GM23338 (cell line): ENCODE data around the gene ZFP28. TPM values are rescaled to one million over a fixed set of nuclear protein-coding genes. Genes with fewer than 3 reads are reported as not detected.

Experiments used
- ATAC-seq: fragments of 200-7000 bp; cut with Tn5 transposase; 3 replicates; pipeline ENCODE4 v1.9.1; 2020
- DNase-seq: peaks from one replicate; pipeline ENCODE4 v3.0.0-alpha.2; 2015; ENCODE audit warnings: low spot score
- H2AFZ ChIP-seq: fragments of 200-600 bp; sonication (generic); 2 replicates; pipeline ENCODE4 v1.8.0; 2016; ENCODE audit warnings: antibody characterized with exemption, mild to moderate bottlenecking, moderate library complexity
- H3F3A ChIP-seq: fragments of 200-600 bp; sonication (generic); replicated peaks from 2 replicates; pipeline ENCODE4 v1.8.0; 2017; ENCODE audit warnings: antibody characterized with exemption, mixed run types, low read depth
- H3K27ac ChIP-seq: fragments of 200-600 bp; sonication (generic); 2 replicates; pipeline ENCODE4 v1.6.1; 2016; ENCODE audit warnings: low read depth
- H3K27me3 ChIP-seq: fragments of 200-600 bp; sonication (generic); 2 replicates; pipeline ENCODE4 v1.8.0; 2016; ENCODE audit warnings: mild to moderate bottlenecking, mixed run types, moderate library complexity; ENCODE audit not compliant: insufficient read depth
- H3K36me3 ChIP-seq: fragments of 200-600 bp; sonication (generic); 2 replicates; pipeline ENCODE4 v1.8.0; 2016; ENCODE audit warnings: mild to moderate bottlenecking; ENCODE audit not compliant: insufficient read depth
- H3K4me1 ChIP-seq: fragments of 200-600 bp; sonication (generic); 2 replicates; pipeline ENCODE4 v1.8.0; 2016; ENCODE audit warnings: mild to moderate bottlenecking, moderate library complexity; ENCODE audit not compliant: insufficient read depth
- H3K4me2 ChIP-seq: fragments of 200-600 bp; sonication (generic); 2 replicates; pipeline ENCODE4 v1.7.1; 2017; ENCODE audit warnings: mixed run types
- H3K4me3 ChIP-seq: fragments of 200-600 bp; sonication (generic); 2 replicates; pipeline ENCODE4 v1.6.1; 2016; ENCODE audit warnings: mixed run types
- H3K79me2 ChIP-seq: fragments of 200-600 bp; sonication (generic); replicated peaks from 2 replicates; pipeline ENCODE4 v1.8.0; 2017; ENCODE audit warnings: mild to moderate bottlenecking; ENCODE audit not compliant: insufficient read depth
- H3K9me2 ChIP-seq: fragments of 200-600 bp; sonication (generic); 2 replicates; pipeline ENCODE4 v1.8.0; 2017; ENCODE audit not compliant: insufficient read depth
- H4K20me1 ChIP-seq: fragments of 200-600 bp; sonication (generic); replicated peaks from 2 replicates; pipeline ENCODE4 v1.8.0; 2017; ENCODE audit warnings: mild to moderate bottlenecking; ENCODE audit not compliant: insufficient read depth
- H3K27ac Mint-ChIP-seq: 2 replicates; pipeline ENCODE4 v1.8.0; 2020; ENCODE audit warnings: inconsistent platforms, mild to moderate bottlenecking, moderate library complexity, mixed read lengths
- H3K27me3 Mint-ChIP-seq: 3 replicates; pipeline ENCODE4 v1.8.0; 2022; ENCODE audit warnings: low read depth, mild to moderate bottlenecking, moderate library complexity, mixed read lengths, inconsistent platforms; ENCODE audit not compliant: insufficient read depth, poor library complexity
- H3K36me3 Mint-ChIP-seq: 3 replicates; pipeline ENCODE4 v1.8.0; 2021; ENCODE audit warnings: low read depth, mild to moderate bottlenecking, inconsistent platforms, moderate library complexity, mixed read lengths
- H3K4me1 Mint-ChIP-seq: 3 replicates; pipeline ENCODE4 v1.8.0; 2020; ENCODE audit warnings: mild to moderate bottlenecking, inconsistent platforms, mixed read lengths
- H3K4me3 Mint-ChIP-seq: 3 replicates; pipeline ENCODE4 v1.8.0; 2021; ENCODE audit warnings: moderate library complexity, mild to moderate bottlenecking, inconsistent platforms, mixed read lengths
- H3K9me3 Mint-ChIP-seq: 3 replicates; pipeline ENCODE4 v1.8.0; 2020; ENCODE audit warnings: moderate library complexity, mild to moderate bottlenecking, inconsistent platforms, mixed read lengths
- CREB1 ChIP-seq: fragments of 250-450 bp; sonication (Bioruptor Pico); IDR thresholded peaks from 2 replicates; pipeline ENCODE4 v1.5.0; 2020; ENCODE audit warnings: low read depth, mild to moderate bottlenecking, moderate library complexity
- CTCF ChIP-seq, 2 experiments: fragments of 200-600 bp in 1 of 2; sonication (generic) in 1 of 2; conservative IDR thresholded peaks; 2 replicates each; pipeline versions ENCODE4 v1.5.1 to v1.6.1; 2016 to 2017; ENCODE audit warnings: antibody characterized with exemption in 2 of 2, low read depth in 2 of 2, mild to moderate bottlenecking in 2 of 2, moderate library complexity in 1 of 2
- ETS1 ChIP-seq: IDR thresholded peaks from 2 replicates; pipeline ENCODE4 v1.6.1; 2016; ENCODE audit warnings: antibody characterized with exemption
- EZH2 ChIP-seq: fragments of 200-600 bp; sonication (generic); IDR thresholded peaks from one replicate; pipeline ENCODE4 v1.8.0; 2017; ENCODE audit warnings: antibody characterized with exemption, mild to moderate bottlenecking, low read depth; ENCODE audit not compliant: unreplicated experiment
- EZH2phosphoT487 ChIP-seq: fragments of 200-600 bp; sonication (generic); IDR thresholded peaks from one replicate; pipeline ENCODE4 v1.8.1; 2018; ENCODE audit warnings: antibody characterized with exemption; ENCODE audit not compliant: unreplicated experiment
- JUNB ChIP-seq: IDR thresholded peaks from one replicate; pipeline ENCODE4 v1.6.1; 2016; ENCODE audit warnings: antibody characterized with exemption; ENCODE audit not compliant: unreplicated experiment
- NANOG ChIP-seq: IDR thresholded peaks from 2 replicates; pipeline ENCODE4 v1.6.1; 2016; ENCODE audit warnings: antibody characterized with exemption, borderline replicate concordance
- POLR2AphosphoS5 ChIP-seq: IDR thresholded peaks from 2 replicates; pipeline ENCODE4 v1.6.1; 2016; ENCODE audit warnings: antibody characterized with exemption, low read depth
- STAT1 ChIP-seq: IDR thresholded peaks from one replicate; pipeline ENCODE4 v1.6.1; 2016; ENCODE audit warnings: antibody characterized with exemption; ENCODE audit not compliant: unreplicated experiment
- ZNF114 ChIP-seq: fragments of 250-450 bp; sonication (Bioruptor Pico); IDR thresholded peaks from 2 replicates; pipeline ENCODE4 v1.5.0; 2020; ENCODE audit warnings: mild to moderate bottlenecking, moderate library complexity
- ZNF331 ChIP-seq: fragments of 250-450 bp; sonication (Bioruptor Pico); IDR thresholded peaks from 2 replicates; pipeline ENCODE4 v1.5.0; 2020; ENCODE audit warnings: low read depth, mild to moderate bottlenecking, moderate library complexity
- ZNF462 ChIP-seq: fragments of 250-450 bp; sonication (Bioruptor Pico); IDR thresholded peaks from 2 replicates; pipeline ENCODE4 v1.5.0; 2020; ENCODE audit warnings: mild to moderate bottlenecking, moderate library complexity
- polyA plus RNA-seq: library from polyadenylated mRNA; unstranded; fragments of >200 nt; fragmentation: Nextera tagmentation; extraction: Ambion mirVana; gene quantifications from 2 replicates; pipeline ENCODE4 v1.2.1, GENCODE V29; 2016
- total RNA-seq: library from RNA; depleted of rRNA; stranded (reverse); fragments of >200 nt; shearing (Covaris generic); gene quantifications from 2 replicates; pipeline ENCODE4 v1.2.3, GENCODE V29; 2014
- TF ChIP-seq, protein P1 (sequence below): IDR thresholded peaks from one replicate; pipeline ENCODE4 v1.6.1; 2018; ENCODE audit warnings: antibody characterized with exemption; ENCODE audit not compliant: unreplicated experiment

The ZFP28 gene
- total and polyA plus RNA-seq, 2 experiments from 2014 or later = 3.0 to 7.9 TPM

DNA sequence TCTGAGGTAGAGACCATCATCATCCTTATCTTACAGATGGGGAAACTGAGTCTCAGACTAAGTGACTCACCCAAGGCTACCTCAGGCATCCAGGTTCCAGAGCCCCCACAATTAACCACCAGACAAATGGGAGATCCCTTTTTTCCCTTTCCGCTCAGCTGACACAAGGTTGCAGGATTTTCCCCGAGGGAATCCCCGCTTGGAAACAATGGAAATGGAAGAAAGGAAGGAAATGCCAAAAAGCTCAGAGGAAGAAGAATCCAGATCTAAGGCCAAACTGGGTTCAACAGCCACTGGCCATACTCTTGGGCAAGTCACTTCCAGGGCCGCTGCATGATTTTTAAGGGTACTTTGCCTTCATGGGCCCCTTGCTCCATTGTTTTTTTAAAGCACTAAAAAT is 57.9 kb downstream of the ZFP28 start:
- no peaks in the 10 kb centered on the region for H3K27me3 ChIP-seq
- no peak overlapping the region for H3K4me2 ChIP-seq
- H3F3A ChIP-seq = no peaks in the 10 kb centered on the region
- no peaks in the 10 kb centered on the region for H3K36me3 ChIP-seq
- TF ChIP-seq ZNF462 (CRISPR knock-in tag) (no peak), CTCF (conservative IDR thresholded peaks at IDR 0.05; ENCODE audit: low read depth in 2 of 2) (no peak), STAT1 (no peak), CREB1 (CRISPR knock-in tag) (no peak), ZNF331 (no peak), ZNF114 (no peak), EZH2 (no peak), POLR2AphosphoS5 (no peak), EZH2phosphoT487 (no peak), NANOG (no peak), ETS1 (no peak), JUNB (no peak)
- TF ChIP-seq, protein P1, sequence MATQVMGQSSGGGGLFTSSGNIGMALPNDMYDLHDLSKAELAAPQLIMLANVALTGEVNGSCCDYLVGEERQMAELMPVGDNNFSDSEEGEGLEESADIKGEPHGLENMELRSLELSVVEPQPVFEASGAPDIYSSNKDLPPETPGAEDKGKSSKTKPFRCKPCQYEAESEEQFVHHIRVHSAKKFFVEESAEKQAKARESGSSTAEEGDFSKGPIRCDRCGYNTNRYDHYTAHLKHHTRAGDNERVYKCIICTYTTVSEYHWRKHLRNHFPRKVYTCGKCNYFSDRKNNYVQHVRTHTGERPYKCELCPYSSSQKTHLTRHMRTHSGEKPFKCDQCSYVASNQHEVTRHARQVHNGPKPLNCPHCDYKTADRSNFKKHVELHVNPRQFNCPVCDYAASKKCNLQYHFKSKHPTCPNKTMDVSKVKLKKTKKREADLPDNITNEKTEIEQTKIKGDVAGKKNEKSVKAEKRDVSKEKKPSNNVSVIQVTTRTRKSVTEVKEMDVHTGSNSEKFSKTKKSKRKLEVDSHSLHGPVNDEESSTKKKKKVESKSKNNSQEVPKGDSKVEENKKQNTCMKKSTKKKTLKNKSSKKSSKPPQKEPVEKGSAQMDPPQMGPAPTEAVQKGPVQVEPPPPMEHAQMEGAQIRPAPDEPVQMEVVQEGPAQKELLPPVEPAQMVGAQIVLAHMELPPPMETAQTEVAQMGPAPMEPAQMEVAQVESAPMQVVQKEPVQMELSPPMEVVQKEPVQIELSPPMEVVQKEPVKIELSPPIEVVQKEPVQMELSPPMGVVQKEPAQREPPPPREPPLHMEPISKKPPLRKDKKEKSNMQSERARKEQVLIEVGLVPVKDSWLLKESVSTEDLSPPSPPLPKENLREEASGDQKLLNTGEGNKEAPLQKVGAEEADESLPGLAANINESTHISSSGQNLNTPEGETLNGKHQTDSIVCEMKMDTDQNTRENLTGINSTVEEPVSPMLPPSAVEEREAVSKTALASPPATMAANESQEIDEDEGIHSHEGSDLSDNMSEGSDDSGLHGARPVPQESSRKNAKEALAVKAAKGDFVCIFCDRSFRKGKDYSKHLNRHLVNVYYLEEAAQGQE = no peak
- ATAC-seq (no peak), DNase-seq (no peak)
- Mint-ChIP-seq H3K36me3 (peaks cover 36% of the 10 kb centered on the region), H3K27me3 (peaks cover 6% of the 10 kb centered on the region), H3K9me3 (peaks cover 39% of the 10 kb centered on the region), H3K4me3 (peak overlapping the region; percentile 93; the same call in 1 of the 3 replicates), H3K27ac (no peak overlapping the region), H3K4me1 (peaks cover 12% of the 10 kb centered on the region)
- H3K4me3 ChIP-seq = no peak overlapping the region
- no peak overlapping the region for H2AFZ ChIP-seq
- H3K27ac ChIP-seq = no peak overlapping the region
- H4K20me1 ChIP-seq = no peaks in the 10 kb centered on the region
- 0 out of 2 replicates have a peak, but pooled peaks cover 3% of the 10 kb centered on the region for H3K4me1 ChIP-seq
- H3K9me2 ChIP-seq = no peaks in the 10 kb centered on the region
- H3K79me2 ChIP-seq = peaks cover 41% of the 10 kb centered on the region
